ENCODE results near the gene RPL3. TPM values are rescaled to one million over a fixed set of nuclear protein-coding genes. Genes with fewer than 3 reads are reported as not detected.
A peak's percentile ranks its signal among the peaks of the same experiment; 100 is the strongest.

The RPL3 gene
- total and polyA plus RNA-seq, 4 donors: 1,521 to 2,749 (median 1,961) TPM

DNA sequence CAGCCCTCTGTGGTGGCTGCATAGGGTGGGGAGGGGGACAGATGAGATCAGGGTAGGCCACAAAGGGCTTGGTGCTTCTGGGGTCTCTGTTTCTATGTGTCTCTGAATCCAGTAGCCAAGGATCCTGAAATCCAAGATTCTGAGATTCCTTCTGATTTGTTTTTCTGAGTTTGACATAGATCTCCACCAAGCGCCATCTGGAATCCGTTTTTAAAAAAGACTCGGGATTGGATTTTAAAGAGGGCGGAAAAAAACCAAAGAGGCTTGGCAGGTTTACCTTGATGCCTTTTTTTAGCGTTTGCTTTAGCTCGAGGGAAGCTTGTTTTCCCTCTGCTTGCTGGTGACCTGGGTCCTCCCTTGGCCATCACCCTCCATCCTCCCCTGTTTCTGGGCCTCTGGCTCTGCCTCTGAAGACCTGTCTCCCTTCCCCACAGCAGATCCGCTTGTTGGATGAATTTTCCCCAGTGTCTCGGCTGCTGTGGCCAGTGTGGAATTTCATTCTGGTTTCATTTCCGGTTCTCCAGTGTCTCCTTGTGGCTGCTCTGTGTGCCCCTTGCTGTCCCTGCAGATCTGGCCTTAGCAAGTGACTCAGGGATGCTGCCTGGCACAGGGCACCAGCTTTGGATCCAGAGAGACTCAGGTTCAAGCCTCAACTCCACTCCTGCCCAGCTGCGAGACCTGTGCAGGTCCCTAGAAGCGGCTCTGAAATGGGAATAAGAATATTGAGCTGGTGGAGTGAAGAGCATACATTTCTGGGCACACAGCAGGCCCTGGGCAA, 45.5 kb upstream of the RPL3 start:
- H3K27ac ChIP-seq (ENCODE audit: low read depth in 1 of 2, low read length in 1 of 2): no peak overlapping the region
- TF ChIP-seq, protein P1, sequence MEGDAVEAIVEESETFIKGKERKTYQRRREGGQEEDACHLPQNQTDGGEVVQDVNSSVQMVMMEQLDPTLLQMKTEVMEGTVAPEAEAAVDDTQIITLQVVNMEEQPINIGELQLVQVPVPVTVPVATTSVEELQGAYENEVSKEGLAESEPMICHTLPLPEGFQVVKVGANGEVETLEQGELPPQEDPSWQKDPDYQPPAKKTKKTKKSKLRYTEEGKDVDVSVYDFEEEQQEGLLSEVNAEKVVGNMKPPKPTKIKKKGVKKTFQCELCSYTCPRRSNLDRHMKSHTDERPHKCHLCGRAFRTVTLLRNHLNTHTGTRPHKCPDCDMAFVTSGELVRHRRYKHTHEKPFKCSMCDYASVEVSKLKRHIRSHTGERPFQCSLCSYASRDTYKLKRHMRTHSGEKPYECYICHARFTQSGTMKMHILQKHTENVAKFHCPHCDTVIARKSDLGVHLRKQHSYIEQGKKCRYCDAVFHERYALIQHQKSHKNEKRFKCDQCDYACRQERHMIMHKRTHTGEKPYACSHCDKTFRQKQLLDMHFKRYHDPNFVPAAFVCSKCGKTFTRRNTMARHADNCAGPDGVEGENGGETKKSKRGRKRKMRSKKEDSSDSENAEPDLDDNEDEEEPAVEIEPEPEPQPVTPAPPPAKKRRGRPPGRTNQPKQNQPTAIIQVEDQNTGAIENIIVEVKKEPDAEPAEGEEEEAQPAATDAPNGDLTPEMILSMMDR (IDR thresholded peaks at IDR 0.05; ENCODE audit: control extremely low read depth, extremely low read depth): no peak
- no peak overlapping the region for H3K4me3 ChIP-seq
- ATAC-seq (ENCODE audit: insufficient read depth, low FRiP score) (no peak), DNase-seq (no peak)
- peaks cover 0 to 22% (median 6%) of the 10 kb centered on the region in 5 donors for H3K4me1 ChIP-seq (ENCODE audit: control insufficient read depth in 5 of 5, insufficient read depth in 5 of 5, low read length in 5 of 5)
- 71 to 76% methylated on average over 11 of the region's 11 CpGs for WGBS, 2 donors
- no peak overlapping the region for H3K9ac ChIP-seq (ENCODE audit: insufficient read depth in 1 of 2, low read length in 2 of 2)
- H3K9me3 ChIP-seq (ENCODE audit: control insufficient read depth in 4 of 4, insufficient read depth in 3 of 4, low read length in 3 of 4): no peaks in the 10 kb centered on the region
- no peaks in the 10 kb centered on the region for H3K36me3 ChIP-seq (ENCODE audit: control insufficient read depth in 4 of 4, insufficient read depth in 4 of 4, low read length in 4 of 4)
- no peaks in the 10 kb centered on the region for H3K27me3 ChIP-seq (ENCODE audit: control insufficient read depth in 3 of 3, insufficient read depth in 3 of 3, low read length in 2 of 3)

DNA sequence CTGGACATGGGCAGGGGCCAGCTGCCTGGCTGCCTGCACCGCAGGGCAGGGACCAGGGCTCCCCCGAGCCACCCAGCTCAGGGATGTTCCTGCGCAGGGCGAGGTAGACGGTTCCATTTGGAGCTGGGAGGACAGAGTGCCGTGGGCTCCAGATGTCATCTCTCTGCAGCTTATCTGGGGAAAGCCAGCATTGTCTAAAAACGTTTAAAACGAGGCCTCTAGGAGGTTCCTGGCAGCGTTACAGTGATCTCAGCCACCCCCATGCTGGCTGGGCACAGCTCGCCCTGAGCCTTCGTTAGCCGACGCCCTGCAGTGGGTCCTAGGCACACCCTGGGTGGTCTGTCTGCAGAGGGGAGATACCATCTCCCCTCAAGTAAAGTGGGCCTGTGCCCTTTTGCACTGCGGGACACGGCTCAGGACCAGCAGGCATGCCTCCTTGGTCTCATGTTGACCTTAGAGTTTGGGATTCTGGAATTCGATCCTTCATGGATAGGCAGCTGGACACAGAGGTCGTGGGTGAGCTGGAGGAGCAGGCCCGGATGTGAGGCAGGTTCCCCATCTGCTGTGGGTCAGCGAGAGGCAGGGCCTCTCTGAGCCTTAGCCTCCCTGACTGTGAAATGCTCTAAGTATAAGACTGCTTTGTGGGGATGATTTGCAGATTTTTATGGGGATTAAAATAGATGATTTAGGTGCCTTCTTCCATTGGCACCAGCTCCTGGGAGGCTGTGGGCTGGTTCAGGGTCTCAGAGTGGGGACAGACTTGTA, 44.5 kb upstream of the RPL3 start:
- Histone ChIP-seq H3K9me3 (ENCODE audit: control insufficient read depth in 4 of 4, insufficient read depth in 3 of 4, low read length in 3 of 4) (no peaks in the 10 kb centered on the region), H3K36me3 (ENCODE audit: control insufficient read depth in 4 of 4, insufficient read depth in 4 of 4, low read length in 4 of 4) (no peaks in the 10 kb centered on the region)
- peak; percentile 57 to 76 (median 67) for DNase-seq

DNA sequence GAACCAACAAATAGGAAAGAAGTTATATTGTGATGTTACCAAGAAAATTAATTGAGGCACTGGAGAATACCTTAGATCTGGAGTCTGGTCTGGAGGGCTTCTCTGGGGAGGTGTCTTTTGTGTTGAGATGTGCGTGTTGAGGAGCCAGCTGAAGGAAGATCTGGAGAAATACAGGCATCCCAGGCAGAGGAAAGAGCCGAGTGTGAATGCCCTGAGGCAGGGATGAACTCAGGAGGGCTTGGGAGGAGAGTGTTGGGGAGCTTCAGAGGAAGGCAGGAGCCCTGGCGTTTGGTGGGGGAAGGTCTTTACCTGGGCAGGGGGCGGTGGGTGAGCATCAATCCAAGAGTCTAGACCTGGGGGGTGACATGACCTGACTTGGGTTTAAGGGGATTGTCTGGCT, 43.5 kb upstream of the RPL3 start:
- ATAC-seq (ENCODE audit: insufficient read depth, low FRiP score) (no peak), DNase-seq (no peak)
- TF ChIP-seq, protein P1 (IDR thresholded peaks at IDR 0.05; ENCODE audit: control extremely low read depth, extremely low read depth): no peak
- Histone ChIP-seq H3K27me3 (ENCODE audit: control insufficient read depth in 3 of 3, insufficient read depth in 3 of 3, low read length in 2 of 3) (no peaks in the 10 kb centered on the region), H3K9me3 (ENCODE audit: control insufficient read depth in 4 of 4, insufficient read depth in 3 of 4, low read length in 3 of 4) (no peaks in the 10 kb centered on the region), H3K27ac (ENCODE audit: low read depth in 1 of 2, low read length in 1 of 2) (no peak overlapping the region), H3K36me3 (ENCODE audit: control insufficient read depth in 4 of 4, insufficient read depth in 4 of 4, low read length in 4 of 4) (no peaks in the 10 kb centered on the region), H3K4me1 (ENCODE audit: control insufficient read depth in 5 of 5, insufficient read depth in 5 of 5, low read length in 5 of 5) (peaks cover 0 to 22% (median 6%) of the 10 kb centered on the region in 5 donors), H3K9ac (ENCODE audit: insufficient read depth in 1 of 2, low read length in 2 of 2) (no peak overlapping the region), H3K4me3 (no peak overlapping the region)
- WGBS, 2 donors: 87 to 96% methylated on average over 4 of the region's 4 CpGs

More for the DNA sequence above, 44.5 kb upstream of the RPL3 start:
- Histone ChIP-seq H3K4me1 (ENCODE audit: control insufficient read depth in 5 of 5, insufficient read depth in 5 of 5, low read length in 5 of 5) (peaks cover 0 to 22% (median 6%) of the 10 kb centered on the region in 5 donors), H3K27me3 (ENCODE audit: control insufficient read depth in 3 of 3, insufficient read depth in 3 of 3, low read length in 2 of 3) (no peaks in the 10 kb centered on the region), H3K9ac (ENCODE audit: insufficient read depth in 1 of 2, low read length in 2 of 2) (no peak overlapping the region), H3K27ac (ENCODE audit: low read depth in 1 of 2, low read length in 1 of 2) (no peak overlapping the region), H3K4me3 (no peak overlapping the region)
- ATAC-seq (ENCODE audit: insufficient read depth, low FRiP score): no peak
- WGBS, 2 donors: 55 to 66% methylated on average over 19 of the region's 19 CpGs
- TF ChIP-seq, protein P1 (IDR thresholded peaks at IDR 0.05; ENCODE audit: control extremely low read depth, extremely low read depth): no peak

Data from lung (tissue), 12 donors.